ENCODE results near the gene PLPP4. TPM values are rescaled to one million over a fixed set of nuclear protein-coding genes. Genes with fewer than 3 reads are reported as not detected.

PLPP4 gene
- total and polyA plus RNA-seq, 3 donors from 2014 or later = 12.6 to 65.8 (median 21.9) TPM

GRCh38 chr10:120426306-120426705 is 30.7 kb upstream of the PLPP4 start:
- Histone ChIP-seq H3K9me3 (no peaks in the 10 kb centered on the region), H3K27me3 (no peaks in the 10 kb centered on the region), H3K4me3 (no peak overlapping the region), H3K4me1 (no peaks in the 10 kb centered on the region), H3K36me3 (ENCODE audit: low read depth, missing control alignments) (no peaks in the 10 kb centered on the region), H3K27ac (no peak overlapping the region)
- intact Hi-C loops (cut with DNase I; ENCODE audit: low total_unique reads) = no loop called here
- no peak for DNase-seq
- no peak for TF ChIP-seq POLR2A (IDR thresholded peaks at IDR 0.05)
- no peak for TF ChIP-seq CTCF (IDR thresholded peaks at IDR 0.05)
- WGBS, 2 donors = 87 to 96% methylated on average over 3 of the region's 3 CpGs

DNA sequence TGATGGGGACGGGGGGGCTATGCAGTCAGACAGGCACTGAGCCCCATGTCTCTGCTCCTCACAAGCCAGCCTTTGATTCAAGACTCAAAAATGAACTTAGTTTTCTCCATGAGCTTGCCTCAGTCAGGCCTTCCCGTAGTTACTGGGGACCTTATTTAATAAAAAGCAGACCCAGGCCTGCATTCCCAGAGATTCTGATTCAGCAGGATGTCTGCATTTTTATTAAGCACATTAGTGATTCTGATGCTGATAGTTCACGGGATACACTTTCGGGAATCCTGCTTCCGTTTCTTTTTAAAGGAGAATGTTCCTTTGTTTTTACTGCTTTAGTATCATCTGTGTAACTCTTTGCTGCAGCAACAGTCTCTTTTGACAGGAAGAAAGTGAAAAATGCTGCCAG is 28.3 kb upstream of the PLPP4 start:
- no peaks in the 10 kb centered on the region for H3K9me3 ChIP-seq
- H3K27ac ChIP-seq = no peak overlapping the region
- no peaks in the 10 kb centered on the region for H3K4me1 ChIP-seq
- intact Hi-C loops (cut with DNase I; ENCODE audit: low total_unique reads) = no loop called here
- H3K27me3 ChIP-seq = no peaks in the 10 kb centered on the region
- WGBS, 2 donors = 45 to 51% methylated on average over 5 of the region's 5 CpGs
- DNase-seq = no peak
- TF ChIP-seq POLR2A (IDR thresholded peaks at IDR 0.05) = no peak
- TF ChIP-seq CTCF (IDR thresholded peaks at IDR 0.05) = no peak
- H3K36me3 ChIP-seq (ENCODE audit: low read depth, missing control alignments) = no peaks in the 10 kb centered on the region
- H3K4me3 ChIP-seq = no peak overlapping the region

- no peak overlapping the region for H3K4me3 ChIP-seq
- no peaks in the 10 kb centered on the region for H3K36me3 ChIP-seq (ENCODE audit: low read depth, missing control alignments)
- no peak for TF ChIP-seq POLR2A (IDR thresholded peaks at IDR 0.05)
- intact Hi-C loops (cut with DNase I; ENCODE audit: low total_unique reads) = no loop called here
- no peaks in the 10 kb centered on the region for H3K9me3 ChIP-seq
- no peak for DNase-seq
- no peaks in the 10 kb centered on the region for H3K27me3 ChIP-seq
- no peaks in the 10 kb centered on the region for H3K4me1 ChIP-seq
- WGBS, 2 donors = 74 to 77% methylated on average over 5 of the region's 5 CpGs
- H3K27ac ChIP-seq = no peak overlapping the region
Observed at GRCh38 chr10:120429395-120429794, 27.6 kb upstream of the PLPP4 start.

DNA sequence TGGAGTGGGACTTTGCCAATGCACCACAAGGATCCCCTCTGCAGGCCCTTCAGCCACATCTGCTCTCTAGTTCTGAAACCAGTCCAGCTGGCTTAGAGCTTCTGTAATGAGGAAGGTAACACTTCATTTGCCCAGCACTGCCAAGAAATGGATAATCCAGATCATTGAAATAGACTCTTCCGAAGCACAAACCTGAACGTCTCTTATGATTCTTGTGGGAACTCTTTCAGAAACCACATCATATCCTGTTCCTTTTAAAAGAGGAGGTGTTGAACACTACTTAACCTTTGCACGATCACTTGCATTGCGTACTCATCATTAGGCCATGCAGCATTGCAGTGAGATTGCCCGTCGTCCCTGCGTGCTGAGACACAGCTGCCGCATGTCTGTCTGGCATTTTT is 25.8 kb upstream of the PLPP4 start:
- TF ChIP-seq POLR2A (IDR thresholded peaks at IDR 0.05) (no peak), CTCF (IDR thresholded peaks at IDR 0.05) (no peak)
- H3K27me3 ChIP-seq = no peaks in the 10 kb centered on the region
- no peak for DNase-seq
- no peak overlapping the region for H3K4me3 ChIP-seq
- H3K36me3 ChIP-seq (ENCODE audit: low read depth, missing control alignments) = no peaks in the 10 kb centered on the region
- no peaks in the 10 kb centered on the region for H3K9me3 ChIP-seq
- no peaks in the 10 kb centered on the region for H3K4me1 ChIP-seq
- WGBS, 2 donors = 79 to 81% methylated on average over 8 of the region's 8 CpGs
- H3K27ac ChIP-seq = no peak overlapping the region
- intact Hi-C loops (cut with DNase I; ENCODE audit: low total_unique reads) = no loop called here

GRCh38 chr10:120432209-120432608 is 24.8 kb upstream of the PLPP4 start:
- intact Hi-C loops (cut with DNase I; ENCODE audit: low total_unique reads) = no loop called here
- Histone ChIP-seq H3K27me3 (no peaks in the 10 kb centered on the region), H3K4me1 (no peaks in the 10 kb centered on the region), H3K4me3 (no peak overlapping the region), H3K9me3 (no peaks in the 10 kb centered on the region), H3K27ac (no peak overlapping the region), H3K36me3 (ENCODE audit: low read depth, missing control alignments) (no peaks in the 10 kb centered on the region)
- no peak for DNase-seq
- WGBS, 2 donors = 74 to 79% methylated on average over 3 of the region's 3 CpGs
- TF ChIP-seq POLR2A (IDR thresholded peaks at IDR 0.05) = no peak

- Histone ChIP-seq H3K36me3 (ENCODE audit: low read depth, missing control alignments) (no peaks in the 10 kb centered on the region), H3K4me1 (no peaks in the 10 kb centered on the region), H3K9me3 (no peaks in the 10 kb centered on the region), H3K27ac (no peak overlapping the region), H3K4me3 (no peak overlapping the region), H3K27me3 (no peaks in the 10 kb centered on the region)
- WGBS, 2 donors = 84 to 93% methylated on average over 3 of the region's 3 CpGs
- DNase-seq = no peak
- no peak for TF ChIP-seq POLR2A (IDR thresholded peaks at IDR 0.05)
- no peak for TF ChIP-seq CTCF (IDR thresholded peaks at IDR 0.05)
- intact Hi-C loops (cut with DNase I; ENCODE audit: low total_unique reads) = no loop called here
Observed at GRCh38 chr10:120433141-120433540, 23.9 kb upstream of the PLPP4 start.
